ENCODE data around the gene SPINT4.
"Not testable (repeated sequence)": the region's sequence is repeated elsewhere in the genome, so short reads cannot be mapped to it uniquely, and the experiment has no call there.

SPINT4 gene

GRCh38 chr20:45701104-45701503, 21.0 kb upstream of the SPINT4 start:
- no peaks in the 10 kb centered on the region for H3K27me3 ChIP-seq (replicated peaks)
- in situ Hi-C loops (cut with HindIII; ENCODE audit: low pct_ligation_motif_present, low sequenced_read_pairs): no loop called here

GRCh38 chr20:45701873-45702272, 20.3 kb upstream of the SPINT4 start, which contains the start of gene WFDC13:
Gene WFDC13, plus strand, starts transcription at chr20:45702038. Its CDS starts 86 bp downstream, at chr20:45702124.
- no peak for DNase-seq
- in situ Hi-C loops (cut with HindIII; ENCODE audit: low pct_ligation_motif_present, low sequenced_read_pairs): no loop called here

More at GRCh38 chr20:45701104-45701503, 21.0 kb upstream of the SPINT4 start:
- TF ChIP-seq, protein P1, sequence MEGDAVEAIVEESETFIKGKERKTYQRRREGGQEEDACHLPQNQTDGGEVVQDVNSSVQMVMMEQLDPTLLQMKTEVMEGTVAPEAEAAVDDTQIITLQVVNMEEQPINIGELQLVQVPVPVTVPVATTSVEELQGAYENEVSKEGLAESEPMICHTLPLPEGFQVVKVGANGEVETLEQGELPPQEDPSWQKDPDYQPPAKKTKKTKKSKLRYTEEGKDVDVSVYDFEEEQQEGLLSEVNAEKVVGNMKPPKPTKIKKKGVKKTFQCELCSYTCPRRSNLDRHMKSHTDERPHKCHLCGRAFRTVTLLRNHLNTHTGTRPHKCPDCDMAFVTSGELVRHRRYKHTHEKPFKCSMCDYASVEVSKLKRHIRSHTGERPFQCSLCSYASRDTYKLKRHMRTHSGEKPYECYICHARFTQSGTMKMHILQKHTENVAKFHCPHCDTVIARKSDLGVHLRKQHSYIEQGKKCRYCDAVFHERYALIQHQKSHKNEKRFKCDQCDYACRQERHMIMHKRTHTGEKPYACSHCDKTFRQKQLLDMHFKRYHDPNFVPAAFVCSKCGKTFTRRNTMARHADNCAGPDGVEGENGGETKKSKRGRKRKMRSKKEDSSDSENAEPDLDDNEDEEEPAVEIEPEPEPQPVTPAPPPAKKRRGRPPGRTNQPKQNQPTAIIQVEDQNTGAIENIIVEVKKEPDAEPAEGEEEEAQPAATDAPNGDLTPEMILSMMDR (IDR thresholded peaks at IDR 0.05; ENCODE audit: low read depth, low read length, missing control alignments): no peak
- H3K27ac ChIP-seq: no peak overlapping the region
- DNase-seq: no peak
- no peaks in the 10 kb centered on the region for H3K36me3 ChIP-seq (replicated peaks)
- H3K4me3 ChIP-seq (ENCODE audit: low read depth, low read length): no peak overlapping the region

DNA sequence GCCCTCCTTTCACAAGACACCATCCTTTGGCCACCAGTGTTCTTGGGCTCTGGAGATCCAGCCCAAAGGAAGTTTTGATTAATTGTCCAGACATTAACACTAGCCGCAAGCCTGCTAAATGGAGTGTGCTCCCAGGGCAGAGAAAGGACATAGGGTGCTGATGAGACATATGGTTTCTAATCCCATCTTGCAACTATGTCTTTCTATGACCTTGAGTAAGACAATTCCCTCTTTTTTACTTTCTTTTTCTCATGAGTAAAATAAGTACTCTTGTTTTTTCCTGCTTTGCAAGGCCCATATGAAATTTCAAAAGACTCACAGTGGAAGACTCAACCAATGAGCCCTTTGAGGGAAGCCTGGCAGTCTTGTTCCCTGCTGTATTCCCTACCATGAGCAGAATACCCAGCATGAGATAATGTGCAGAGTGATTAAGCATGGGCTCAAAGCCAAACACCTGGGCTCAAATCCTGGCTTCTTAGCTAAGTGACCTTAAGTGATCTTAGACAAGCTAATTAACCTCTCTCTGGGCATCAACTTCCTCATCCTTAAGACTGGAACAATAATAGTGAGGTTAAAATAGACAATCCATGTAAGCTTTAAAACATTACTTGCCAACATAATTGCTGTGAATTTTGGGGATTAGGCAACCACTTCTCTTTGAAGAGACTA, 17.0 kb upstream of the SPINT4 start, which contains the start of gene WFDC10B:
Gene WFDC10B (minus strand): TSS at position 51 of the 669 bp plus-strand sequence. CDS start 19,027 bp downstream, outside the sequence.
- in situ Hi-C loops (cut with HindIII; ENCODE audit: low pct_ligation_motif_present, low sequenced_read_pairs): no loop called here
- Histone ChIP-seq H3K36me3 (replicated peaks) (no peaks in the 10 kb centered on the region), H3K4me3 (ENCODE audit: low read depth, low read length) (no peak within 1 kb of the TSS), H3K27me3 (replicated peaks) (no peaks in the 10 kb centered on the region), H3K27ac (no peak within 1 kb of the TSS)
- TF ChIP-seq, protein P1 (IDR thresholded peaks at IDR 0.05; ENCODE audit: low read depth, low read length, missing control alignments): no peak
- no peak for DNase-seq

More at GRCh38 chr20:45701873-45702272, 20.3 kb upstream of the SPINT4 start, which contains the start of gene WFDC13:
- no peaks in the 10 kb centered on the region for H3K36me3 ChIP-seq (replicated peaks)
- H3K27me3 ChIP-seq (replicated peaks): no peaks in the 10 kb centered on the region
- no peak within 1 kb of the TSS for H3K27ac ChIP-seq
- TF ChIP-seq, protein P1 (IDR thresholded peaks at IDR 0.05; ENCODE audit: low read depth, low read length, missing control alignments): no peak
- no peak within 1 kb of the TSS for H3K4me3 ChIP-seq (ENCODE audit: low read depth, low read length)

GRCh38 chr20:45716141-45716688, 5.9 kb upstream of the SPINT4 start:
- DNase-seq; H3K27me3 ChIP-seq (replicated peaks); H3K36me3 ChIP-seq (replicated peaks); in situ Hi-C loops (cut with HindIII; ENCODE audit: low pct_ligation_motif_present, low sequenced_read_pairs); H3K4me3 ChIP-seq (ENCODE audit: low read depth, low read length); H3K27ac ChIP-seq: not testable (repeated sequence)

GRCh38 chr20:45725134-45725533, 3.0 kb downstream of the SPINT4 start:
- TF ChIP-seq, protein P1 (IDR thresholded peaks at IDR 0.05; ENCODE audit: low read depth, low read length, missing control alignments): no peak

DNA sequence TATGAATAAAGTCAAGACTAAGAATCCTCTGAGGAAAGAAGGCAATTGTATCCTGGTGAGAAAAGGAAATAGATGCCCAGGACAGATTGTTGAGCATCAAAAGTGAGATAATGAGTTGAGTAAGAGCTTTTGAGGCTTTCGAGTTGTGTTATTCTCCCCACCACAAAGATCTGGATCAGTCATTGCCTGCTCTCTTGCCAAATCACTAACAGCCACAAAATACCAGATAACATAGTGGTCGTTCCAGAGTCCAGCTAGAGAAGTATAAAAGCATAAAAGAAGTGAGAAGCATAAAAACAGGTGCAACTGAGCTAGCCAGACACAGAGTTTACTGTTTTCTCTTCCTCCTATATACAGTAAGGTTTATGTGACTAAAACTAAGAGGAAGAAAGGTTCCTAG, 4.9 kb downstream of the SPINT4 start:
- Histone ChIP-seq H3K27ac (no peak overlapping the region), H3K36me3 (replicated peaks) (no peaks in the 10 kb centered on the region), H3K4me3 (ENCODE audit: low read depth, low read length) (no peak overlapping the region), H3K27me3 (replicated peaks) (no peaks in the 10 kb centered on the region)
- TF ChIP-seq, protein P1 (IDR thresholded peaks at IDR 0.05; ENCODE audit: low read depth, low read length, missing control alignments): no peak
- no peak for DNase-seq
- in situ Hi-C loops (cut with HindIII; ENCODE audit: low pct_ligation_motif_present, low sequenced_read_pairs): no loop called here

More at GRCh38 chr20:45725134-45725533, 3.0 kb downstream of the SPINT4 start:
- H3K36me3 ChIP-seq (replicated peaks): no peaks in the 10 kb centered on the region
- H3K4me3 ChIP-seq (ENCODE audit: low read depth, low read length): no peak overlapping the region
- in situ Hi-C loops (cut with HindIII; ENCODE audit: low pct_ligation_motif_present, low sequenced_read_pairs): no loop called here
- no peaks in the 10 kb centered on the region for H3K27me3 ChIP-seq (replicated peaks)
- DNase-seq: no peak
- no peak overlapping the region for H3K27ac ChIP-seq

All from brain microvascular endothelial cell (primary cell).